A549 (cell line): ENCODE data around the gene TOMM40L. TPM values are rescaled to one million over a fixed set of nuclear protein-coding genes. Genes with fewer than 3 reads are reported as not detected.

Source experiments
- ATAC-seq, 2 experiments: fragments of 200-7000 bp in 1 of 2; fragments of >200 bp in 1 of 2; cut with Nextera tagmentation in 1 of 2; cut with Tn5 transposase in 1 of 2; 3 replicates each; pipeline versions ENCODE4 v1.8.0 to v1.9.1; 2018 to 2020; ENCODE audit warnings: mild to moderate bottlenecking in 1 of 2, moderate library complexity in 1 of 2
- CTCF ChIA-PET: fragments of 300-600 bp; sonication (Branson Sonifier 250); formaldehyde crosslinking; extraction: SDS; loops from one replicate; lab custom pipeline; 2021; ENCODE audit warnings: antibody characterized with exemption, inconsistent platforms; lab: Yijun Ruan, JAX
- POLR2A ChIA-PET: fragments of 350-600 bp; formaldehyde crosslinking; extraction: SDS; loops from one replicate; lab custom pipeline; 2021; ENCODE audit warnings: antibody characterized with exemption, inconsistent platforms; lab: Yijun Ruan, JAX
- DNase-seq, 2 experiments: peaks; one replicate each; pipeline versions ENCODE4 v3.0.0 to v3.0.0-alpha.2; 2011 to 2016; ENCODE audit warnings: low read depth in 1 of 2, low spot score in 1 of 2
- FAIRE-seq: peaks from 2 replicates; lab custom pipeline; 2011; peaks lifted over from hg19 to GRCh38; lab: Jason Lieb, UNC
- H3K27ac ChIP-seq, 2 experiments: fragments of >200 bp; sonication (Bioruptor Twin); formaldehyde crosslinking; 3 replicates each; pipeline ENCODE4 v1.5.1; 2016 to 2017
- H3K4me1 ChIP-seq: fragments of >200 bp; sonication (Bioruptor Twin); formaldehyde crosslinking; 3 replicates; pipeline ENCODE4 v1.6.1; 2016
- H3K4me2 ChIP-seq: fragments of >200 bp; sonication (Bioruptor Twin); formaldehyde crosslinking; 3 replicates; pipeline ENCODE4 v1.6.1; 2016
- H3K4me3 ChIP-seq: fragments of >200 bp; sonication (Bioruptor Twin); formaldehyde crosslinking; 3 replicates; pipeline ENCODE4 v1.5.1; 2016
- H3K9me3 ChIP-seq: fragments of >200 bp; sonication (Bioruptor Twin); formaldehyde crosslinking; 3 replicates; pipeline ENCODE4 v1.6.1; 2016
- BCL3 ChIP-seq: fragments of >200 bp; sonication (Bioruptor Twin); formaldehyde crosslinking; IDR thresholded peaks from 3 replicates; pipeline ENCODE4 v1.6.1; 2016
- BHLHE40 ChIP-seq: IDR thresholded peaks from 2 replicates; pipeline ENCODE4 v1.6.1; 2012; ENCODE audit warnings: low read depth, low read length, inconsistent platforms
- CBX2 ChIP-seq: fragments of 200-600 bp; sonication (generic); IDR thresholded peaks from 2 replicates; pipeline ENCODE4 v1.6.1; 2016; ENCODE audit warnings: low read depth, mild to moderate bottlenecking, borderline replicate concordance
- CHD4 ChIP-seq: fragments of 200-600 bp; sonication (generic); IDR thresholded peaks from 2 replicates; pipeline ENCODE4 v1.6.1; 2016; ENCODE audit warnings: antibody characterized with exemption, mild to moderate bottlenecking, borderline replicate concordance
- CTCF ChIP-seq: fragments of >200 bp; sonication (Bioruptor Twin); formaldehyde crosslinking; IDR thresholded peaks from 3 replicates; pipeline ENCODE4 v1.5.1; 2016
- E2F6 ChIP-seq: IDR thresholded peaks from 2 replicates; pipeline ENCODE4 v1.6.1; 2012; ENCODE audit warnings: low read depth, borderline replicate concordance
- EHMT2 ChIP-seq: fragments of 200-600 bp; sonication (generic); IDR thresholded peaks from 2 replicates; pipeline ENCODE4 v1.6.1; 2016; ENCODE audit warnings: antibody characterized with exemption, low read depth, mild to moderate bottlenecking, moderate library complexity
- EP300 ChIP-seq, 2 experiments: fragments of >200 bp; sonication (Bioruptor Twin); formaldehyde crosslinking; IDR thresholded peaks; 2 replicates in 1 of 2; 3 replicates in 1 of 2; pipeline ENCODE4 v1.6.1; 2016 to 2017
- FOSL2 ChIP-seq, 2 experiments: fragments of 450-650 bp in 1 of 2; fragments of >200 bp in 1 of 2; sonication (Bioruptor Twin) in 1 of 2; formaldehyde crosslinking; IDR thresholded peaks; 2 replicates each; pipeline versions ENCODE4 v1.5.0 to v1.6.1; 2016 to 2020; ENCODE audit warnings: mild to moderate bottlenecking in 1 of 2, moderate library complexity in 1 of 2
- FOXS1 ChIP-seq: fragments of 250-450 bp; sonication (Bioruptor Pico); IDR thresholded peaks from 2 replicates; pipeline ENCODE4 v1.5.0; 2020; ENCODE audit warnings: mild to moderate bottlenecking, moderate library complexity
- GATA3 ChIP-seq: IDR thresholded peaks from 2 replicates; pipeline ENCODE4 v1.6.1; 2012; ENCODE audit warnings: borderline replicate concordance
- HDAC2 ChIP-seq: fragments of 200-600 bp; sonication (generic); IDR thresholded peaks from 2 replicates; pipeline ENCODE4 v1.6.1; 2016
- HEYL ChIP-seq: fragments of 250-450 bp; sonication (Bioruptor Pico); IDR thresholded peaks from 2 replicates; pipeline ENCODE4 v1.8.0; 2021; ENCODE audit warnings: mild to moderate bottlenecking, moderate library complexity
- HMGXB4 ChIP-seq: fragments of 250-450 bp; sonication (Bioruptor Pico); IDR thresholded peaks from 2 replicates; pipeline ENCODE4 v1.5.0; 2021; ENCODE audit warnings: mild to moderate bottlenecking, moderate library complexity, borderline replicate concordance
- HOXA7 ChIP-seq: fragments of 250-450 bp; sonication (Bioruptor Pico); IDR thresholded peaks from 2 replicates; pipeline ENCODE4 v1.5.0; 2020; ENCODE audit warnings: mild to moderate bottlenecking, moderate library complexity
- HOXB5 ChIP-seq: fragments of 250-450 bp; sonication (Bioruptor Pico); IDR thresholded peaks from 2 replicates; pipeline ENCODE4 v1.5.0; 2020; ENCODE audit warnings: mild to moderate bottlenecking, moderate library complexity
- JUNB ChIP-seq: fragments of >200 bp; sonication (Bioruptor Twin); formaldehyde crosslinking; IDR thresholded peaks from 2 replicates; pipeline ENCODE4 v1.6.1; 2016
- KDM1A ChIP-seq: fragments of 200-600 bp; sonication (generic); IDR thresholded peaks from 2 replicates; pipeline ENCODE4 v1.6.1; 2016; ENCODE audit warnings: low read depth, mild to moderate bottlenecking
- MAFK ChIP-seq: fragments of 450-650 bp; IDR thresholded peaks from 2 replicates; pipeline ENCODE4 v1.6.1; 2014; ENCODE audit not compliant: partially characterized antibody
- NFE2L2 ChIP-seq: fragments of 150-350 bp; conservative IDR thresholded peaks from 2 replicates; pipeline ENCODE4 v1.6.1; 2014; ENCODE audit warnings: low read length
- NPAS2 ChIP-seq: fragments of 250-450 bp; sonication (Bioruptor Pico); IDR thresholded peaks from 2 replicates; pipeline ENCODE4 v1.8.0; 2022; ENCODE audit warnings: mild to moderate bottlenecking, moderate library complexity, borderline replicate concordance
- NR3C1 ChIP-seq: fragments of >200 bp; sonication (Bioruptor Twin); formaldehyde crosslinking; IDR thresholded peaks from 3 replicates; pipeline ENCODE4 v1.6.1; 2017
- PHF8 ChIP-seq: fragments of 200-600 bp; sonication (generic); IDR thresholded peaks from 2 replicates; pipeline ENCODE4 v1.6.1; 2016; ENCODE audit warnings: low read depth, mild to moderate bottlenecking, antibody characterized with exemption, moderate library complexity, borderline replicate concordance
- POLR2A ChIP-seq: IDR thresholded peaks from 2 replicates; pipeline ENCODE4 v1.6.1; 2012; ENCODE audit warnings: mild to moderate bottlenecking, low read length
- RARB ChIP-seq: fragments of 250-450 bp; sonication (Bioruptor Pico); IDR thresholded peaks from 2 replicates; pipeline ENCODE4 v1.8.0; 2021; ENCODE audit warnings: mild to moderate bottlenecking, moderate library complexity
- RCOR1 ChIP-seq: fragments of 150-350 bp; IDR thresholded peaks from 2 replicates; pipeline ENCODE4 v1.6.1; 2014; ENCODE audit warnings: antibody characterized with exemption, low read length, low read depth
- REST ChIP-seq: fragments of 200-600 bp; sonication (generic); IDR thresholded peaks from 2 replicates; pipeline ENCODE4 v1.6.1; 2016; ENCODE audit warnings: antibody characterized with exemption, mild to moderate bottlenecking, moderate library complexity
- TP53 ChIP-seq: fragments of 250-450 bp; sonication (Bioruptor Pico); IDR thresholded peaks from 2 replicates; pipeline ENCODE4 v1.5.0; 2021; ENCODE audit warnings: mild to moderate bottlenecking, moderate library complexity
- ZFP36 ChIP-seq: fragments of 450-650 bp; IDR thresholded peaks from 2 replicates; pipeline ENCODE4 v1.6.1; 2014; ENCODE audit warnings: borderline replicate concordance; ENCODE audit not compliant: partially characterized antibody
- ZNF302 ChIP-seq: fragments of 250-450 bp; sonication (Bioruptor Pico); IDR thresholded peaks from 2 replicates; pipeline ENCODE4 v1.9.0; 2021; ENCODE audit warnings: inconsistent platforms, mild to moderate bottlenecking, moderate library complexity
- ZSCAN20 ChIP-seq: fragments of 250-450 bp; sonication (Bioruptor Pico); IDR thresholded peaks from 2 replicates; pipeline ENCODE4 v1.8.0; 2022; ENCODE audit warnings: mild to moderate bottlenecking, moderate library complexity
- WGBS: methylation state at CpG from one replicate; pipeline ENCODE4 v1.1.6; 2017; ENCODE audit errors: missing lambda C conversion rate; 5-methylcytosine and 5-hydroxymethylcytosine counted together
- polyA minus RNA-seq: library from RNA; depleted of rRNA, polyadenylated mRNA; stranded (reverse); fragments of >200 nt; gene quantifications from 2 replicates; pipeline ENCODE4 v1.2.3, GENCODE V29; 2011; rRNA and poly(A)+ RNA removed
- polyA plus RNA-seq, 4 experiments: library from polyadenylated mRNA; depleted of rRNA in 3 of 4; stranded (reverse); fragments of >200 nt; fragmentation: RNase III in 1 of 4; extraction: RNeasy Plus Mini Kit Qiagen cat#74134 plus additional on column Dnase treatment in 1 of 4; gene quantifications; 2 replicates in 3 of 4; 3 replicates in 1 of 4; pipeline ENCODE4 v1.2.3, GENCODE V29; 2011 to 2017

The TOMM40L gene
- 6.3 and 7.0 TPM in 2 replicates for polyA plus RNA-seq (2011; rRNA removed)
- polyA plus RNA-seq (2012; cell fraction: cytosol; rRNA removed): 8.9 and 9.2 TPM in 2 replicates
- 11.9 and 19.1 TPM in 2 replicates for polyA plus RNA-seq (2012; cell fraction: nucleus; rRNA removed)
- 9.1 to 11.0 TPM (median 10.2 TPM) in 3 replicates for polyA plus RNA-seq (2017; fragmentation: RNase III; extraction: RNeasy Plus Mini Kit Qiagen cat#74134 plus additional on column Dnase treatment)
- polyA minus RNA-seq: 14.5 and 15.6 TPM in 2 replicates

GRCh38 chr1:161225534-161226319 lies at the start of gene TOMM40L:
TOMM40L (plus strand) TSS chr1:161226060; CDS start chr1:161226490, 430 bp downstream.
- Histone ChIP-seq H3K4me2 (peak within 1 kb of the TSS; percentile 93), H3K4me1 (peaks cover 13% of the 10 kb centered on the region), H3K4me3 (peak within 1 kb of the TSS; percentile 57), H3K9me3 (no peaks in the 10 kb centered on the region), H3K27ac (peak within 1 kb of the TSS; percentile 72 to 85)
- ChIA-PET CTCF (interaction anchor here (0.7 to 20.1 kb wide), 22 partner anchors 8 to 182 kb away, joined by 3 to 319 read pairs (median 14); partner anchors contain the start of genes ADAMTS4, CFAP126, FCER1G and NDUFS2), POLR2A (interaction anchor here (0.6 to 1.6 kb wide), 12 partner anchors 9 to 203 kb away, joined by 3 to 23 read pairs (median 6); partner anchors contain the start of genes NDUFS2 and SDHC)
- ATAC-seq (peak; percentile 93 to 98), FAIRE-seq (peak; percentile 28), DNase-seq (peak; percentile 97 to 99)
- WGBS: 7% methylated on average over 16 of the region's 16 CpGs
- TF ChIP-seq HOXA7 (CRISPR knock-in tag): no peak
- no peak for TF ChIP-seq CHD4
- TF ChIP-seq ZFP36: no peak
- no peak for TF ChIP-seq EHMT2
- no peak for TF ChIP-seq CBX2
- TF ChIP-seq HEYL (CRISPR knock-in tag): no peak
- TF ChIP-seq JUNB: no peak
- no peak for TF ChIP-seq RARB (CRISPR knock-in tag)
- no peak for TF ChIP-seq PHF8
- TF ChIP-seq KDM1A: no peak
- no peak for TF ChIP-seq GATA3
- TF ChIP-seq TP53: no peak
- no peak for TF ChIP-seq E2F6
- no peak for TF ChIP-seq BHLHE40
- TF ChIP-seq FOSL2 (IDR thresholded peaks at IDR 0.05): no peak
- TF ChIP-seq FOSL2 (CRISPR knock-in tag; IDR thresholded peaks at IDR 0.05): no peak
- TF ChIP-seq POLR2A: peak; percentile 43; the same call in 1 of the 2 replicates
- TF ChIP-seq BCL3: no peak
- no peak for TF ChIP-seq NFE2L2
- no peak for TF ChIP-seq RCOR1
- TF ChIP-seq HOXB5 (CRISPR knock-in tag): no peak
- TF ChIP-seq MAFK: no peak
- TF ChIP-seq HDAC2: no peak
- TF ChIP-seq ZSCAN20 (CRISPR knock-in tag): no peak
- no peak for TF ChIP-seq NPAS2 (CRISPR knock-in tag)
- TF ChIP-seq NR3C1: no peak
- no peak for TF ChIP-seq FOXS1
- TF ChIP-seq ZNF302 (CRISPR knock-in tag): no peak
- TF ChIP-seq EP300 (IDR thresholded peaks at IDR 0.05): no peak
- TF ChIP-seq HMGXB4: no peak
- TF ChIP-seq REST: no peak
- peak; percentile 49 for TF ChIP-seq CTCF
